Activated naive CD8-positive, alpha-beta T cell treated with anti-CD3 and anti-CD28 coated beads, Interleukin-2, amount 50 U/mL, for 24 hours (primary cell): ENCODE data around the gene SCLY.

Experiments
- ATAC-seq: fragments of 150-1000 bp; cut with Tn5 transposase; one replicate; pipeline ENCODE4 v1.10.0; 2021
- DNase-seq: peaks from one replicate; pipeline ENCODE4 v3.0.0; 2021
- H3K27ac Mint-ChIP-seq: one replicate; pipeline ENCODE4 v1.8.0; 2021; ENCODE audit warnings: mild to moderate bottlenecking, mixed read lengths
- H3K27me3 Mint-ChIP-seq: one replicate; pipeline ENCODE4 v1.8.0; 2021; ENCODE audit warnings: mixed read lengths
- H3K36me3 Mint-ChIP-seq: one replicate; pipeline ENCODE4 v1.8.0; 2021; ENCODE audit warnings: low read depth, mixed read lengths
- H3K4me1 Mint-ChIP-seq: one replicate; pipeline ENCODE4 v1.8.0; 2021; ENCODE audit warnings: mixed read lengths
- H3K4me3 Mint-ChIP-seq: one replicate; pipeline ENCODE4 v1.8.0; 2021; ENCODE audit warnings: mild to moderate bottlenecking, moderate library complexity, mixed read lengths
- H3K9me3 Mint-ChIP-seq: one replicate; pipeline ENCODE4 v1.8.0; 2021; ENCODE audit warnings: mixed read lengths

Gene SCLY

GRCh38 chr2:238145851-238146250 is 85.0 kb downstream of the SCLY start:
- Mint-ChIP-seq H3K27ac (no peak overlapping the region), H3K9me3 (no peaks in the 10 kb centered on the region), H3K27me3 (no peaks in the 10 kb centered on the region), H3K36me3 (no peaks in the 10 kb centered on the region), H3K4me3 (no peak overlapping the region), H3K4me1 (peaks cover 3% of the 10 kb centered on the region)
- no peak for ATAC-seq
- no peak for DNase-seq

GRCh38 chr2:238146884-238147544 is 86.2 kb downstream of the SCLY start:
- no peaks in the 10 kb centered on the region for H3K9me3 Mint-ChIP-seq
- H3K4me1 Mint-ChIP-seq = no peaks in the 10 kb centered on the region
- no peak overlapping the region for H3K4me3 Mint-ChIP-seq
- DNase-seq = no peak
- H3K27me3 Mint-ChIP-seq = no peaks in the 10 kb centered on the region
- H3K36me3 Mint-ChIP-seq = no peaks in the 10 kb centered on the region
- no peak overlapping the region for H3K27ac Mint-ChIP-seq
- ATAC-seq = no peak

GRCh38 chr2:238148981-238149380 is 88.2 kb downstream of the SCLY start:
- no peak for DNase-seq
- Mint-ChIP-seq H3K27me3 (no peaks in the 10 kb centered on the region), H3K4me1 (no peaks in the 10 kb centered on the region), H3K4me3 (no peak overlapping the region), H3K36me3 (no peaks in the 10 kb centered on the region), H3K27ac (no peak overlapping the region), H3K9me3 (no peaks in the 10 kb centered on the region)
- no peak for ATAC-seq
